CD4-positive, alpha-beta T cell treated with Interleukin-2 at 100 ng/mL for 4 hours (primary cell): ENCODE results near the gene NRL.
A peak's percentile ranks its signal among the peaks of the same experiment; 100 is the strongest.

Source experiments
- DNase-seq: peaks from one replicate; pipeline ENCODE4 v3.0.0-alpha.2; 2020; ENCODE audit warnings: low spot score

NRL gene

DNA sequence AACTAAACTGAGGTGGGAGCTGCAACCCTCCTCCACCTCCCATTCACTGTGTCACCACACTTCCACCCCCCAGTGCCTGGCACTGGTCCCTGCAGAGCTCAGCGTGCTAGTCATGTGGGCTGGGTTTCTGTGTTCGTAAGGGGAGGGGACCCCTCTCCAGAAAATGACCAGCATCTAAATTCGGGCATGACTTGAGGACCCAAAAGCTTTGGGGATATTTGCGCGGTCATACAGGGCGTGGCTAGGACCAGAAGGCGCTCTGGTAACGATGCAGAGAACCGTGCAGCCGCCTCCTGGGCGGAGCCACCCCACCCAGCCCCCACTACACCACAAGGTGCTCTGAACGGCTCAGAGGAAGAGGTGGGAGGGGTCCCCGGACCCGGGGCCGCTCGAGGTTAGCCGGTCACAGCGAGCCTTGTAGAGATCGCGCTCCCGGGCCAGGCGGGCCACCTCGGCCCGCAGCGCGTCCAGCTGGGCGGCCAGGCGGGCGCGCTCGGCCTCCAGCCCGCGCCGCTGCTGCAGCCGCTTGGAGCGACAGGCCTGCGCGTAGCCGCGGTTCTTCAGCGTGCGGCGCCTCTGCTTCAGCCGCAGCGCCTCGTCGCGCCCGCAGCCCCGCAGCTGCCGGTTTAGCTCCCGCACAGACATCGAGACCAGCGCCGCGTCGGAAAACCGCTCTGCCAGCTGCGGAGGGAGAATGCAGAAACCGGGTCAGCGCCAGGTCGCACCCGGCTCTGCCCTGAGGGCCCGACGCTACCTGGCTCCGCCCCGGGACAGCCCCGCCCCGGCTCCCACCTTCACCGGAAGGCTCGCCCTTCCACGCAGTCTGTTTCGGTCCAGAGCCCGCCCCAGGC, 33.6 kb downstream of the NRL start:
- DNase-seq = peak; percentile 63

DNA sequence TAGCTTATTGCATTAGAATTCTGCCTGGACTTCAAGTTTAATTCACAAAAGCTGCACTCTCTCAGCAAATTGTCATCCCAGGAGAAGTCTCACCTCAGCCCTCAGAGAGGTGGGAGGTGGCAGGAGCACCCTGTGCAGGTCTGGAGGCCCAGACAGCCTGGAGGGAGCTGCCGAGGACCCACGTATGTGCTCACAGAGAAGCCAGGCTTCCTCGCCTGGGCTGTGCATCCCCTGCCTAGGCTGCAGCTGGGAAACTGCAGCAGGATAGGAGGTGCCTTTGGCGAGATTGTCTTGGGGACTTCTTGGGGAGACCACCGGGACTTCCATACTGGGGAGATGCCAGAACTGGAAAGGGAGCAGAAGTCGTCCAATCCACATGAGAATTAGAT, 34.6 kb downstream of the NRL start:
- DNase-seq = no peak

DNA sequence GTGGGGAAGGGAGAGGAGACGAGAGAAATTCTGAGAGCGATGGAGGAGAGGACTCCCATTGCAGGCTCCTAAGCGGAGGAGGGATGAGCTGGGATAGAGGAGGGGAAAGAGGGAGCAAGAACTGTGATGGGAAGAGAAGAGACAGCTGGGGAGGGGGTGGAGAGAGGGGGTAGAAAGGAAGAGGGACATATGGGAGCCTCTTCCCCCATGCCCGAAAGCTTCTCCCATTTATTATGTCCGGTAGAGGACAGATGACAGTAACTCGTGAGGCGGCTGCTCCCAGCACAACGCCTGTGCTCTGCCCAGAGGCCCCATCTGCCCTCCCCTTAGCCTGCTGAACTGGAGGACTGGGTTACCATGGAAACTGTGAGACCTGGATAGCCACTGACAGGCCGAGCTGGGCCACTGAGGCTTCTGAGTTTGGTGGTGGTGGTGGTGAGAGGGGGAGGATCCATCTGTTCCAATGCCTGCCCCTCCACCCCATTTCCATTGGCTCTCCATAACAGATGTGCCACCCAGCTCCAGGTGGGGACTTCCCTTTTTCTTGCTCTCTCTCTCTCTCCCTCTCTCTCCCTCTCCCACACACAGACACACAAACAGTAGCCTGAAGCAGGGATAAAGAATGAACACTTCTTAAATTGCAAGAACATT, 35.1 kb downstream of the NRL start:
- no peak for DNase-seq

DNA sequence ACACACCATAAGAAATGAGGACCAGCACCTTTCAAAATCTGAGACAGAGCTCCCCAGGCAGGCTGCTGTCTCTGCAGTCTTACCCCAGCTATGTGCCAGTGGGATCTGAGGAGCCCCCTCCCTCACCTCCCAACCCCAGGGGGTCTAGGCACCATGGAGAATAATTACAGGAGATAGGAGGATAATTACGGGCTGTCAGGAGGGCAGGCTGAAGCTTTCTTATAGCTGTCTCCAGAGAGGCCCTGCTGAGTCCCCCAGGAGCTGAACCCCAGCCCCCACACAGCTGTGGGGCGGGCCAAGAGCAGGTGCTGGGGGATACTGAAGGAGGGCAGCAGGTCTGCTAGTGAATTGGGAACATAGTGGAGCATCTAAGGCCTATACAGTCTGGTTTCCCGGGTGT, 36.6 kb downstream of the NRL start:
- DNase-seq = no peak

DNA sequence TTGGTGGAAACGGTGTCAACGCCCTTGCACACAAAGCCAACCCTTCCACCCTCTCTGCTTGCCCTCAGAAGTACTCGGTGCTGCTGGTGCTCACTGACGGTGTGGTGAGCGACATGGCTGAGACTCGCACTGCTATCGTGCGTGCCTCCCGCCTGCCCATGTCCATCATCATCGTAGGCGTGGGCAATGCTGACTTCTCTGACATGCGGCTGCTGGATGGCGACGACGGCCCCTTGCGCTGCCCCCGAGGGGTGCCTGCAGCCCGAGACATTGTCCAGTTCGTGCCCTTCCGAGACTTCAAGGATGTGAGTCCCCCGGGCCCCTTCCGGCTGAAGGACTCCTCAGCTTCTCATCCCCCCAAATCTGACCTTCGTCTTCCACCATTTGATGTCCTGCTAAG, 37.7 kb downstream of the NRL start:
- DNase-seq = no peak

DNA sequence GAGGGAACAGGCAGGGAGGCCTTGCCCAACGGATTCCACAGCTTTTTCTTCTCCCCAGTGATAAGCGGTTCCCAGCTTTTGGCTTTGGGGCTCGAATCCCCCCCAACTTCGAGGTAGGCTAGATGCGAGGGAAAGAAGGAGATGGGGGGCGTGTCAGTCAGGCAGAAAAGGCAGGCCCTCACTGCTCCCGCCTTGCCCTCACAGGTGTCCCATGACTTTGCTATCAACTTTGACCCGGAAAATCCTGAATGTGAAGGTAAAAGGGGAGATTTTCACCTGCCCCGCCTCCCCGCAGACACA, 38.5 kb downstream of the NRL start:
- DNase-seq = no peak

DNA sequence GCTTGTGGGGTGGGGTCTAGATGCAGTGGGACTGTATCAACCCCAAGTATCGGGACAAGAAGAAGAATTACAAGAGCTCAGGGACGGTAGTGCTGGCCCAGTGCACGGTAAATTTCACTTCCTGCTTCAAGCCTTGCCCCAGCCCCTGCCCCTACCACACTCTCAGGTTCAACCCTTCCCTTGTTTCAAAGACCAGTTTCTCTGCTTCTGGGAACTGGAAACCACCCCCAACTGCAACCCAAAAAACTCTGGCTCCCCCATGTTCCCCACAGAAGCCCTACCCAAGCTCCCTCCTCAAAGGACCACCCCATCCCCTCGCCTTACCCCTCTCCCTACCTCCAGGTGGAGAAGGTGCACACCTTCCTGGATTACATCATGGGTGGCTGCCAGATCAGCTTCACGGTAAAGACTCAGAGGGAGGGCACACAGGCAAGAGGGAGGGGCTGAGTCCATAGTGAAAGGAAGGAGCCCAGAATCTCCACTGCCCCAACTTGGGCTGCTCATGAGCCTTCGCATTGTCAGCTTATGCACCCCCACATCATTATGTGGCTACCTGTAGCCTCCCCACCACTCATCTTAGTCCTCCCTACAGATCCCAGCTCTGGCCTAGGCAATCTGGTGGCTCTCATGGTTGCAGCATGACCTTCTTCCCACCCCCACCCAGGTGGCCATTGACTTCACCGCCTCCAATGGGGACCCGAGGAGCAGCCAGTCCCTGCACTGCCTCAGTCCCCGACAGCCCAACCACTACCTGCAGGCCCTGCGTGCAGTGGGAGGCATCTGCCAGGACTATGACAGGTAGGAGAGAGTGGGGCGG, 39.1 kb downstream of the NRL start:
- no peak for DNase-seq

DNA sequence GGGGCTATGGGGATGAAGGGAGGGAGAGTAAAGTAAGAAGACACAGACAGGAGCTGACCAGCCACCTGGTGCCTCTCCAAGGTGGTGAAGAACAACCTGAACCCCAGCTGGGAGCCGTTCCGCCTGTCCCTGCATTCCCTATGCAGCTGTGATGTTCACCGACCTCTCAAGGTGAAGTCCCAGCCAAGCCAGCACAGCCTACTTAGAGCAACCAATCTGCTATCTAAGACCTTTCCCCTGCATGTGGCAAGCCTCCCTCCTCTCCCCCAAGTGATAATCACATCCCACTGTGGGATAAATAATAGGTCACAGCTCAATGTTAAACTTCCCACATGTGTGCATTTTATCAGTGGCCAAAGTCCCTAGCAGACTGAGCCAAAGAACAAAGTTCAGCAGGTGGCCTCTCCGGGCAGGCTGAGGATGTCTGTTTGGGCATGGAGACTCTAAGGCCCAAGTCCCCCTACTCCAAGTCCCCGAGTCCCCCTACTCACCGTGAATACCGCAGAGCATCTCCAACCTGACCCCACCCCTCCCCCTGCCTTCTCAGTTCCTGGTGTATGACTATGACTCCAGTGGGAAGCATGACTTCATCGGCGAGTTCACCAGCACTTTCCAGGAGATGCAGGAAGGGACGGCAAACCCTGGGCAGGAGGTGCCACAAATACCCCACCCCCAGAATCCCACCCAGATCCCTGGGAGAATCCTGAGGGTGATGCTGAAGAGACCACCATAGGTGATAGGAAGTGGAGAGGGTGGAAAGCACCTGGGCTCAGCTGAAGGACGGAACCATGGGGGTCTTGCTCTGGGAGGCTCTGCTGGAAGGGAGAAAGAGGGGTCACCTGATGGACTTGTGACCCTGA, 39.9 kb downstream of the NRL start:
- DNase-seq = no peak

DNA sequence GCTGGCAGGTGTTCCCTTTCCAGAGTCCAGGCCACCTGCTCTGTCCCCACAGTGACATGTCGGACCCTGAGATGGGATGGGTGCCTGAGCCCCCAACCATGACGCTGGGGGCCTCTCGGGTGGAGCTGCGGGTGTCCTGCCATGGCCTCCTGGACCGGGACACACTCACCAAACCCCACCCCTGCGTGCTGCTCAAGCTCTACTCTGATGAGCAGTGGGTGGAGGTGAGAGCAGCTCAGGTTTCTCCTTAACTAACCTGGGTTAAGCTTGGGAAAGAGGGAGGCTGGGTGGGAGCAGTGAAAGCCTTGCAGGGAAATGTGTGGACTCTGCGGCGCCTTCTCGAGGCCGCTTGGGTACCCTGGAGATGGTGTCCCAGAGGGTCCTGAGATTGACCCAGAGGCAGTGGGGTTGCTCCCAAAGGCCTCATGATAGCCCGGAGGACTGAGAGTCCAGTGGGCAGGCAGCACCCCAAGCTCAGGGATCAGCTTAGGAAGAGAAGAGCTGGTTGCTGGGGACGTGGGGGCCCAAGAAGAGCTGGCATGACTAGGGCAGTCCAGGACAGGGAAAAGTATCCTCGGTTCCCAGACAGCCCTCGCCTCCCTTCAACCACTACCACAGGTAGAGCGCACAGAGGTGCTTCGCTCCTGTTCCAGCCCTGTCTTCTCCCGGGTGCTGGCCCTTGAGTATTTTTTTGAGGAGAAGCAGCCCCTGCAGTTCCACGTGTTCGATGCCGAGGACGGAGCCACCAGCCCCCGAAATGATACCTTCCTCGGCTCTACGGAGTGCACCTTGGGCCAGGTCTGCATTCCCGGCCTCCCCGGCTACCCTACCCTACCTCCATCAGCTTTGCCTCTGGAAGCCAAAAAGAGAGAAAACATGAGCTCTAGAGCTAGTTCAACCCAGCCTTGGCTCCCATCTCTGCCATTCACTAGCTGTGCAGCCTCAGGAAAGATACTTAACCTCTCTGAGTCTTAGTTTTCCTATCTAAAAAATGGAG, 41.6 kb downstream of the NRL start:
- DNase-seq = no peak

DNA sequence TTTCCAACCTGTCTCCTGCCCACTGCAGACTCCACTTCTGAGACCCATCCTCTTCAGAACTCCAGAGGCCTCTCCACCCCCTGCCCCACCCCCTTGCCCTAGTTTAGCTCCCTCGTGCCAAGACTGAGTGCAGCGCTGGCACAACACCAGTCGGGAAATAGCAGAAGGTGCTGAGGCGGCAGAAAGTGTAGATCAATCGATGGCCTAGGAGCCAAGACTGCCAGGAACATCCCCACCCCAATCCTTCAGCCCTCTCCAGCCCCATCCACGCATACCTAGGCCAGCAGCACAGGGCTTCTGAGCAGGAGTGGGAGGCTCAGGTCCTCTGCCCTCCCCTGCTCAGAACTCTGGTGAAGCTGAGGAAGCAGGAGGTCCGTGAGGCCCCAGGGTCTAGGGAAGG, 42.3 kb downstream of the NRL start:
- no peak for DNase-seq

DNA sequence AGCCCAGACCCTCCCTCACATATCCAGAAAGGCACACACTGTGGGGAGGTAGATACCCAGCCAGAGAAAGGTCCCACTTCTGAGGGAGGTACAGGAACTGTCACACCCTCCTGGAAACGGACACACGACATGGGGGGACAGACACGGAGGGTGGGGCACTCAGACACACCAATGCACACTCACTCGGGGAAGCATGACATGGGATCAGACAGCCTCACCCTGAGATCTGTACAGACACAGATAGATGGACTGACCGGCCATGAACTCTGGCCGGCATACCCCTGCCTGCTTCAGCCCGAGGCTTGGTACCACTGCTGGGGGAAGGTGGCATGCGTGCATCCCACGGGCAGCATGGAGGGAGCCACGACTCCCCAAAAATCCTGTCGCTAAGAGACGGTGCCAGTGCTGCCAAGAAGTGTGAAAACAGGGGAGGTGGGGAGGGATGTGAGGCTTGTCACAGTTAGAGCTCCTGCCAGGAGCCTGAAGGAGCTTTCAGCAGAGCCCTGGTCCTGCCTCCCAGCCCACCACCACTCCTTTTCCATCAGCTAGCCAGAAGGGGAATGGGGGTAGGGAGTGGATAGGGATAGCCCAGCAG, 42.8 kb downstream of the NRL start:
- DNase-seq = no peak

DNA sequence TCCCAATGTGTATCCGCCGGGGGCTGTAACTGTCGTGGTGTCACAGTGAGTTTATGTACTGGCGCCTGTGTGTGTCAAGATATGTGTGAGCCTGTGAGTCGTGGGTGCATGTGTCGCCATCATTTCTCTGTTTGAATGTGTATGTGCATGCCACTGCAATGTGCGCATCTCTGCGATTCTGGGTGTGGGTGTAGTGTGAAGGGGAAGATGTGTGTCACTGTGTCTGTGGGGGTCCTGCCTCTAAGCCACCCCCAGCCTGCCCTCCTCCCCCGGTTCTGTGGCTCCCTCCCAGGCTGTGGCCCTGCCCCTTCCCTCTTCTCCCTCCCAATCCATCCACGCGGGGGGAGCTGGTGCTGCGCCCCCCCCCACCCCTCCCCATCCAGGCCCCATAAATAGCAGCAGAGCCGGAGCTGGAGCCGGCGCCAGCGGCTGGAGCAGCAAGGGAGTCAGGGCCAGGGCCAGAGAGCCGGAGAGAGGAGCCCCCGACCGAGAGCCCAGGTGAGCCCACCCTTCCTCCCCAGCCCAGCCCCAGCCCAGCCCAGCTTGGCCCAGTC, 43.5 kb downstream of the NRL start, which contains the start of gene CPNE6:
Gene CPNE6 (plus strand): TSS at position 419 of the 554 bp plus-strand sequence. CDS start 1,375 bp downstream, outside the sequence.
- no peak for DNase-seq

DNA sequence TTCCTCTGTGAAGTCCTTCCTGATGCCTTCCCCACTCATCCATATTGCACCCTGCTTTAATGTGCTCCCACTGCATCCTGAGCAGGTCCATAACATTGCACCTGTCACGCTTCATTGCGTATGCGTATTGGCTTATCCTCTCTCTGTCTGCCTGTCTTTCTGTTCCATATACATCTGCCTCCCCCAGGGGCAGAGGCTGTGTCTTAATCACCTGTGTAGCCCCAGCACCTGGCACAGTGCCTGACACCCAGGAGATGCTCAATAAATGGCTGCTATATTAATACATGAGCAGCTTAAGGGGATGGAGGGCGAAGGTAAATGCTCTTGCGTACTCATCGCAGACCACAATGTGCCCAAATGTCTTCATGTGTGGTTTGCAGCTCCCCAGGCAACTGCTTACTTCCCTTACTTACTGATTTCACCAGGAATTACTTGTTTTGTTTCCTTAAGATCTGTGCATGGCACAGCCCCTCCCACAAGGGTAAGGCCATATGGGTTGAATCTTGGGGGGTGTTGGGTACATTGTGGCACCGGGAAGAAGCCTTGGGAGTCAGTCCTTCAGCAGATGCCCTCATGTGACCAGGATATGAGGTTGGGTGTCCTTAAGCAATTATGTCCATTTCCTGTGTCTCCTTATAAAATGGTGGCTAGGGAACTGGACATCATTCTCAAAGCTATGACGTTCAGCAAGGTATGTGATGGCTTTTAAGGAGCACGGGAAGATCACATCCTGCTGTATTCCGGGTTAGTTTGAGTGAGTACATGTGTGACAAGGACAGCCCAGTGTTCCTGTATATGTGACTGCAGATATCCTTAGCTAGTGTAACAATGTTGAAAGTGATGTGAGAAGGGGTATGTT, 44.2 kb downstream of the NRL start:
- DNase-seq = no peak

DNA sequence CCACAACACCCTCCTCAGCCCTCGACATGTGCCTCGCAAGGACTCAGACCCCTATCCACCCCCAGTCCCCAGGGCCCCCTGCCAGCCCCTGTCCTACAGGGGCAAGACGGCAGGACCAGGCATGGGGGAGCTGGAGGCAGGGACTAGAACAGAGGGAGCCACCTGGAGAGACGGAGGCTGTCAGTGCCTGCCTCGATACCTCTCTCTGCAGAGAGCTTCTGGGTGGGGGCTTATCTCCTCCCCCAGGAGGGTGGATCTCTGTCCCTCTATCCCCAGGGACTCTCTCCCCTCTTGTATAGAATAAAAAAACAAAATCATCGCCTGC, 45.4 kb downstream of the NRL start:
- DNase-seq = no peak

DNA sequence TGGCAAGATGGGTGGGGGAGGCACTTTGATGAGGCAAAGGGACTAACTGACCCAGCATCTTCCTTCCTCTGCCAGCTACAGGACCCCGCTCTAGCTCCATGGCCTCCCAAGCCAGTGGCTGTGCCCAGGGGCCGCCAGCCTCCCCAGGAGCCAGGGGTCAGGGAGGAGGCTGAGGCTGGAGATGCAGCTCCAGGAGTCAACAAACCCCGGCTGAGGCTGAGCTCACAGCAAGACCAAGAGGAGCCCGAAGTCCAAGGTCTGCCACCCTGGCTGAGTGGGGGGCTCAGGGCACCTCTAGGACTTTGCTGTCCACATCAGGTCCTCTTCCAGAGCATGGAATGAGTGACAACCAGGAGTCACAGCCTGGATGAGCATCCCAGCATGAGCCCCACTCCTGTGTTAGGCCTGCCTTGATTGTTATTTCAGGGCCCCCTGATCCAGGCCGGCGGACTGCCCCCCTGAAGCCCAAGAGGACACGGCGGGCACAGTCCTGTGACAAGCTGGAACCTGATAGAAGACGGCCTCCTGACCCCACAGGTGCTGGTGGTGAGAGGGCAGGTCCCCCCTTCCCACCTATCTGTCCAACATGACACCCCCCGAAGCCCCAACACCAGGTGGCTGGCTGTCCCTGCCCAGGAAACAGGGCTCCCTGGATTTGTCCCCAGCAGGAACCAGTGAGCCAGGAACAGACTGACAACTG, 45.9 kb downstream of the NRL start:
- no peak for DNase-seq

DNA sequence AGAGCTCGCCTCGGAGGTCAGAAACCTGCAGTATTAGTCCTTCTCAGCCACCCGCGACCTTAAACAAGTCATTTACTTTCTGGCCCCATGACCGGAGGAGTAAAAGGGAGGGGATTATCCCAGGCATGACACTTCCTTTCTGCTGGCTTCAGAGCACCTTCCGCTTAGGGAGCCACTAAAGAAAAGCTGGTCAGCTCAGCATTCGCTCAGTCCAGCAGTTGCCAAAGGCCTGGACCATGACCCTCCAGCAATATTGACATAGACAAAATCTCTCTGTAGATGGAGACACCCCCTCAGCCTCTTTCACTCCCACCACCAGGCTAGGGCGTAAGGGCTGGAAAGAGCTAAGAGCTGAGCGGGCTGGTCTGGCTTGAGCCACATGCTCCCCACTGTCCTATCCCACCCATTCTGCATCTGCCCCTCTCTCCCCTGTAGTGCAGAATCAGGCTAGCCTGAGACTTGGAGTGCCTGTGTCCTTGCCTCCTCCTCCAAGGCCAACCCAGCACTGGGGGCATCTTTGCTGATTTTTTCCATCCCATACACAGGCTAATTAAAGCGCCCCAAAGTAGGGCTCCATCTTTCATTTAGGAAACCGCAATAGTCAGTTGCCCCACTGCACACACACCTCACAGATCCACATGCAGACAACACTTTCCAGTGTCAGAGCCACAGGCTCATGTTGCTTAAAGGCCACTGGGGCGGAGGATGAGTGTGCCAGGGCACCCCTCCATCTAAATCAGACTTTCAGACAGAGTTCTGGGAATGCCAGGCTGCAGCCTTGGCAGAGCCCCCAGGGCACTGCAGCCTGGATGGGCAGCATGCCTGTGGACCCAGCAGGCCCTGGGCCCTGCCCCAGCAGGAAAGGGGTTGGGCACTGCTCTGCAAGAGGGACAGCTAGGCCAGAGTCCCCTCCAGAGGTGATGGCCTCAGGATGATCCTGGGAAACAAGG, 47.3 kb downstream of the NRL start:
- no peak for DNase-seq

DNA sequence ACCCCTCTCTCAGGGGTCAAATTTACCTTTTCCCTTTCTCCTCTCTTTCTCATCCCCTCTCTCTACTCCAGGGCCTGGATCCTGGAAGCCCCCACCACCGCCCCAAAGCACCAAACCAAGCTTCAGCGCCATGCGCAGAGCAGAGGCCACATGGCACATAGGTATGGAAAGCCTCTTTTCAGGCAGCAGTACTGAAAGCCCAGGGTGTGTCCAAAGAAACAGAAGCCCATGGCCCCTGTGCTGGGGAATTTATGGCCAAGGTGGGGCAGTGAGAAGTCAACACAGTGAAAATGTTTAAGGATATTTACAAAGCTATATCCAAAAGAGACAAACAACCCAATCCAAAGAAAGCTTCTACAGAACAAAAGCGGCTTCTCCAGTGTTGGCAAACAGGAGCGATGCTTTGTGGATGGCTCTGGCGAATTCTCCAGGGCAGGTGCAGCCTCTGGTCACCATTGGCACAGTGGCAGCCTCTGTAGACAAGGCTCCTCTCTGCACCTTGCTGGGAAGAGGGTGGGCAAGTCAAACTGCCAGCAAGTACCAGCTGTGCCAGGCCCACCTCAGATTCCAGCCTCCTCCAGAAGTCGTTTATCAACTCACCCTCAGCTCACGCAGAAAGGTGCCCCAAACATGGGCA, 48.1 kb downstream of the NRL start:
- no peak for DNase-seq
